PFSK-1 (cell line): ENCODE measurements around the gene IGF2R.

Source experiments
- FOXP2 ChIP-seq: optimal IDR thresholded peaks from 2 replicates; pipeline ENCODE3; 2011; ENCODE audit warnings: borderline replicate concordance, control low read depth, inconsistent platforms; ENCODE audit not compliant: insufficient read depth; ENCODE audit errors: extremely low read length, extremely low read depth
- POLR2AphosphoS5 ChIP-seq: IDR thresholded peaks from 2 replicates; pipeline ENCODE4 v1.6.1; 2012; ENCODE audit warnings: low read depth, mild to moderate bottlenecking, control low read depth, low read length, moderate library complexity
- REST ChIP-seq, 2 experiments: IDR thresholded peaks; 2 replicates each; pipeline versions ENCODE4 v1.6.1 to v1.8.0; 2011 to 2012; ENCODE audit warnings: low read depth in 2 of 2, low read length in 2 of 2, control low read depth in 1 of 2, inconsistent platforms in 1 of 2, mild to moderate bottlenecking in 1 of 2, moderate library complexity in 1 of 2; ENCODE audit not compliant: insufficient read depth in 1 of 2
- SIN3A ChIP-seq: IDR thresholded peaks from 2 replicates; pipeline ENCODE4 v1.6.1; 2012; ENCODE audit warnings: mild to moderate bottlenecking, low read length, moderate library complexity, borderline replicate concordance; ENCODE audit not compliant: insufficient read depth
- TAF1 ChIP-seq: IDR thresholded peaks from 2 replicates; pipeline ENCODE4 v1.6.1; 2012; ENCODE audit warnings: low read length, control low read depth, borderline replicate concordance; ENCODE audit not compliant: insufficient read depth

IGF2R gene

GRCh38 chr6:160111806-160112205 is 142.9 kb downstream of the IGF2R start:
- TF ChIP-seq FOXP2 (no peak), POLR2AphosphoS5 (no peak), REST (IDR thresholded peaks at IDR 0.05; ENCODE audit: insufficient read depth in 1 of 2, low read depth in 2 of 2, low read length in 2 of 2) (no peak), SIN3A (no peak), TAF1 (no peak)

GRCh38 chr6:160112628-160113299 is 143.9 kb downstream of the IGF2R start:
- no peak for TF ChIP-seq REST (IDR thresholded peaks at IDR 0.05; ENCODE audit: insufficient read depth in 1 of 2, low read depth in 2 of 2, low read length in 2 of 2)
- no peak for TF ChIP-seq POLR2AphosphoS5
- TF ChIP-seq TAF1: no peak
- no peak for TF ChIP-seq FOXP2
- TF ChIP-seq SIN3A: no peak

- TF ChIP-seq TAF1 (no peak), POLR2AphosphoS5 (no peak), FOXP2 (no peak), REST (IDR thresholded peaks at IDR 0.05; ENCODE audit: insufficient read depth in 1 of 2, low read depth in 2 of 2, low read length in 2 of 2) (no peak), SIN3A (no peak)
Measured at GRCh38 chr6:160115421-160115820, 146.5 kb downstream of the IGF2R start.

- no peak for TF ChIP-seq POLR2AphosphoS5
- no peak for TF ChIP-seq TAF1
- TF ChIP-seq REST (IDR thresholded peaks at IDR 0.05; ENCODE audit: insufficient read depth in 1 of 2, low read depth in 2 of 2, low read length in 2 of 2): no peak
- no peak for TF ChIP-seq FOXP2
Measured at GRCh38 chr6:160116411-160116810, 147.5 kb downstream of the IGF2R start.

- no peak for TF ChIP-seq POLR2AphosphoS5
Measured at GRCh38 chr6:160117137-160117536, 148.3 kb downstream of the IGF2R start.
